ENCODE data around the gene KCNK18.

The KCNK18 gene

DNA sequence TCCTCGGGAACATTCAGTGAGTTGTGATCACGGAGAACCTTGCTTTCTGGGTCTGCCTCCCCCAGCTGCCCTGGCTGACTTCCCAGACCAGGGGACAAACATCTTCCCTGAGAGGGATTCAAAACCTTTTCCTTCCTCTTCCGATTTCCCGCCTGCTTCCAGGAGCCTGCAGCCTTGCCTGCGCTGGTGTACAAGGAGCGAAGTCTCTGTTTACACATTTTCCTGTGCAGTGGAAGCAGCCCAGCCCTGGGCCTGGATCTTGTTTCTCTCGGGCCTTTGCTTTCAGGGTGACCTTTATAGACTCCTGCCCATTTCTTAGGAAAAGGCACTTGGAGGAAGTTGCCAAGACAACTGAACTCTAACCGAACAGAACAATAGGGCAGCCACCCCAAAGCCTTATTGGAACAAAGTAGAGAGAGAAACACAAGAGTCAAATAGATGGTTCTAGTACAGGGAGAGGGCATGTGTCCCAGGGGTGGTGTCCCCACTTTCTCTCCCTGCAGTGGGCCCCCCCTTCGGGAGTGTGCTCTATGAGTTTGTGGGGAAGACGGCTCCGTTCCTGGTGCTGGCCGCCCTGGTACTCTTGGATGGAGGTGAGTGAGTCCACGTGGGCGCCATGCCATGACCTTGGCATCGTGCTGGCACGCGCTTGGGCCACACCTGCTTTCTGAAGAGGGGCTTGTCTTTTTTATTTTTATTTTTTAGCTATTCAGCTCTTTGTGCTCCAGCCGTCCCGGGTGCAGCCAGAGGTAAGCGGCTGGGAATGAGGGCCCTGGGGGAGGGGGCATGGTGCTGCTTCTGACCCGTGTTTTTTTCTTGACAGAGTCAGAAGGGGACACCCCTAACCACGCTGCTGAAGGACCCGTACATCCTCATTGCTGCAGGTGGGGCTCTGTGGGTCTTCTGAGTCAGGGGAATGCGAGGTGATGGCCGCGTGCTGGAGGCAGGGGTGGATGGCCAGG lies 57.8 kb downstream of the KCNK18 start:
- no peak for FAIRE-seq

DNA sequence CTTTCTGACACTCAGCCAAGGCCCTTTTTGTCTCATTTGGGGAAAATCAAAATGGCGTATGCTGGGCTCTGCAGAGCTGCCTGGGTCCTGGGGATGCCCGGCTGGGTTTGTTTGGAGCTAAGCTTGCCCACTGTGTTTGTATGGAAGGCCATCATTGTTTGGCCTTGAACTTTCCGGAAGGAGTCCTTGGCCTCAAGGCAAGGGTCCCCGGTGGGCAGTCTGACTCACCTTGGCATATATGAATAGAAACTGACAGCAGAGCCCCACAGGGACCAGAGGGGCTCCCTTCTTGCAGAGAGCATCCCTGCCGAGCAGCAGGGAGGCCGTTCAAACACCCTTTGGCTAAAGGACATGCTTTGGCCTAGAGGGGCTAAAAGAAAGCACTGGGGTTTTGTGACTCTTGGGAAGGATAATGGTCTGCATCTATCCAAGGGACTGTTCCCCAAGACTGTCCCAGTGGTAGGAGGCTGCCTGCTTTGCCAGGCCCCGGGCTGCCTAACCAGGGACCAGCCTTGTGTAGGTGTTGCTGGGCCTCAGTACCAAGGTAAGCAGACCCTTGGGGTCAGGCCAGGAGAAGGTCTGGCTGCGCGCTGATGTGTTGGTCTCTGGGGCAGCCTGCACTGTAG lies 58.7 kb downstream of the KCNK18 start:
- FAIRE-seq: no peak

DNA sequence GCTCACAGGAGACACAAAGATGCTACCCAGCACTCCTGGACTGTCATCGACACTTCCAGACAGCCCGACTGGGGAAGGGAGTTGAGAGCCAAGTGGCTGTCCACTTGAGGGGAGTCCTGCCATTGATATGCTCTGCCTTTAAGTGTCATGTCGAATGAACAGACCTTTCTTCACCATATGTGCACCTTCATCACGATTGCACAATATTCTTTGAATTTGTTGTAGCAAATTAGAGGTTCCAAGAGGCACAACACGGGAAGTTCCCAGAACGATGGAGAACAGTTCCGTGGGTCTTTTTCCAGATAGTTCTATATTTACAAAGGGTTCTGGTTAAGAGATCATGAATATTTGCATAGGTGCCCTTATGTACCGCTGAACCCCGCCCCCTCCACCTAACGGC lies 59.6 kb downstream of the KCNK18 start:
- no peak for FAIRE-seq

DNA sequence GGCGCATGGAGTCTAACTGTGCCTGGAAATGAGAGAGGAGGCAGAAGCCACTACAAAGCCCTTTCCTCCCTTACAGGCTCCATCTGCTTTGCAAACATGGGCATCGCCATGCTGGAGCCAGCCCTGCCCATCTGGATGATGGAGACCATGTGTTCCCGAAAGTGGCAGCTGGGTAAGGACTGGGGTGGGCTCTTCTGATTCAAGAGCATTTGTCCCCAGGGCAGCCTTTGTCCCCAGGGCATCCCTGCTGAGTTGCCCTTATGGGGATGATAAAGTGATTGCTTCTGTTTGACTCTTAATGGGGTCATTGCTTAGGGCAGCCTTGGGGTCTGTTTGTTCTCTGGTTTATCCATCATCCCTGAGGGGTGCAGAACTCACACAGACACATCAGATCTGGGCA lies 60.4 kb downstream of the KCNK18 start:
- no peak for FAIRE-seq

DNA sequence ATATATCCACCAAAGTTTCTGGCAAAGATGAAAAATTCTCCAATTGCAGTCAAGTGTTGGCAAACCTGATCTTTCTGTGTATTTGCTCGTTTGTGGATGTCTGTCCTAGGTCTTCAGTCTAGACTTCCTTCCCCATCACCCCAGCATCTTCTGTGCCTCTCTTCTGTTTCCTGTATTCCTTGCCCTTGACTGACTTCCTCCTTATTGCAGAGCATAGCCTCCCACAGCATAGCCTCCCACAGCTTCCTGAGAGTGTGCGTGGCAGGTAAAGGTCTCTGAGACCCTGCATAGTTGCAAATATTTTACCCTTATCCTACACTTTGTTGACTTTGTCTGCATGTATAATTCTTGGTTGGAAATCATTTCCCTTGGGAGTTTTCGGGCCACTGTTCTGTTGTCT lies 62.0 kb downstream of the KCNK18 start:
- no peak for FAIRE-seq
